M059J (cell line): ENCODE measurements around the gene NEUROG2. TPM values are rescaled to one million over a fixed set of nuclear protein-coding genes. Genes with fewer than 3 reads are reported as not detected.
A peak's percentile ranks its signal among the peaks of the same experiment; 100 is the strongest.

Experiments
- DNase-seq: peaks from one replicate; pipeline ENCODE4 v3.0.0-alpha.2; 2012; ENCODE audit warnings: low read depth
- total RNA-seq: library from RNA; depleted of rRNA; stranded (reverse); fragments of >200 nt; shearing (Covaris generic); gene quantifications from 2 replicates; pipeline ENCODE4 v1.2.3, GENCODE V29; 2014

Gene NEUROG2
- total RNA-seq, 1 experiment from 2014 or later, result not detected

DNA sequence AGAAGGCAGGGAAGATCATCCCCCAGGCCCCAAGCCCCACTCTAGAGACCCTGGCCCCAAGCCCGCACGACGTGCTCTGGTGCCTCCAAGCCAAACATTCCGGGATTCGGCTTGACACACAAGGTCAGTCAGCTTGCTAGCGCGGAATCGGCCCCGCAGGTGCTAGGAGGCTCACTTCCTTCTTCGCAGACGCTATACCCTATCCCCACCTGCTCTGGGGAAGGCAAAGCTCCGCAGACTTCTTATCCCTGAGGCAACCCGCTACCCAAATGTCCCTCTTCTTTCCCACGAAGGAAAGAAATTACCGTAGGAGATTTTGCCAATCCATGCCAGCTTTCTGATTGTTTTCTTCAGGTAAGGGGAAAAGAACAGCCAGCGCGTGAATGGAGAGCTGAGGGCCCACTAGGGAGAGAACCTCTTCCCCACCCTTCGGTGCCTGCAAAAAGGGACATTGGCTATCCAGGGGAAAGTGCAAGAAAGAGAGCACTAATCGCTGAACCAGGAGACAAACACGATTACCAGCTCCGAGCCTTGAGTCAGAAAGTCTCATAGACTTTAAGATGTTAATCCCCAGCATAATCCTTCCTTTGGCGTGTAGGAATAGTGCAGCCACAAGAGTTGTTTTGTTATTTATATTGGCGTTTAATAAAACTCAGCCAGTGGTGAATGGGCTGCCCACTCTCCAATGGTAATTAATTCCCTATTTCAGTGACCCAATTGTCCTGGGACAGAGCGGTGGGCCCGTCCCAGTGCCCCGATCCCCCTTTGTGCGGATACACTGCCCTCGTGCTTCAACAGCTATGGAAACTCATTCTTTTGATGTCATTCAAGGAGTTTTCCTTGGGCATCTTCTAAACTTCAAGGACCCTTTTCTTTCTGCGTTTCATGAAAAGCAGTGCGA, 5.4 kb upstream of the NEUROG2 start:
- DNase-seq, result no peak

DNA sequence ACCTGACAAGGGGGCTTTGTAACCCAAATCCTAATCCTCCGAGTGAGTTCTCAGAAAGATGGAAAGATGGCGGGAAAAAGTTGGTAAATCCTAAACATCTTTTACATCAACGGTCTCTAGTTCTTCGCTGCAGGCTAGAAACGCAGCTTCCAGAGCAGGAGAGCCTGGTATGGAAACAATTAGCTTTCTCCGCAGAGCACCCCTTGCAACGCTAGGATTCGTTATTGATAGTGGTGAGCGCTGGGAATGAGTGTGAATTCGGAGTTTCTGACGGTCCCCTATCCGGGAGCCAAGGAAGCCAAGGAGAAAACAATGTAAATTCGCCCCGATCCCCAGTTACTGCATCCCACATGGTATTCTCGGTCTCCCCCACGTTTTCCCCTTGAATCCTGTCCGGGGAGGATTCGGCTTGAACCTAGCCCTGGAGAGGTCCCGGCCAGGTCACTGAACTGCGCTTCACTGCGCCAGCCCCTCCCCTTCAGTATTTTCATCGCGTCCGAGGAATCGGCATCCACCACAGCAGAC, 4.7 kb upstream of the NEUROG2 start:
- DNase-seq, result no peak

DNA sequence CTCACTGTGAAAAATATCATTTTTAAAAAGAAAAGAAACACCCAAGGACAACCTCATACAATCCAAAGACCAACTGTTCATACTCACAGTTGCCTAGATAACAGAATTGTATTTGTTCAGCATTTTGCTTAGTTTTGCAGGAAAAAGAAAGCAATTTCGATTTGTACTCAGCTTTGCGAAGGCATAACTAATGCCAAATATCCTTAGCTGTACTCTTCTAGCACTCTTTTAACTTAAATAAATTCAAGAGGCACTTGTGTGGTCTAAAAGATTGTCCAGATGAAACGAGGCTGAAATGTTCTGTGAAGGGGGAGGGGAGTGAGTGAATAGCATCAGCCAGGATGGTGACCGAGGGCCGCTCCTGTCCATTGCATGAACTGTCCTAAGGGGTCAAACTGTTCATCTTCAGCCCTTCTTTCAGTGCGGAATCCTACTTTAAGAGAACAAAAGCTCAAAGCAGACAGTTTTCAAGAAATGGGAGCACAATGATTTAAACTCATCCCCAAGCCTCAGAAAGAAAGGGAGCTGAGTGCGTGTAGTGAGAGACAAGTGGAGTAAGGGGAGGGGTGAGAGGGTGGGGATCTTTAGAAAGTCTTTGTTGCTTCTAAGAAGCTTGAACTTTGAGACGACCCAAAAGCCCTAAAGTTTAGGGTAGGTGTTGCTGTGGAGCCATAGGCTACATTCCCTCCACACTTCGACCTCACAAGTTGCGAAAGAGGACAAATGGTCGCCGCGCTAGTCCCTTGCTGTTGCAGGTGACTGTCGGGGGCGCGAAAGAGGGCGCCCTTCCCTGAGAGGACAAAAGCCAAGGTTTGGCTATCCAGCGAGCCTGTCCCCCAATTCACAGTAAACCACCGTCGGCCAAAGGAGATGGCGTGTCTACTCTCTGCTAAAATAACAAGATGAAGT, 4.0 kb upstream of the NEUROG2 start:
- DNase-seq, result no peak

DNA sequence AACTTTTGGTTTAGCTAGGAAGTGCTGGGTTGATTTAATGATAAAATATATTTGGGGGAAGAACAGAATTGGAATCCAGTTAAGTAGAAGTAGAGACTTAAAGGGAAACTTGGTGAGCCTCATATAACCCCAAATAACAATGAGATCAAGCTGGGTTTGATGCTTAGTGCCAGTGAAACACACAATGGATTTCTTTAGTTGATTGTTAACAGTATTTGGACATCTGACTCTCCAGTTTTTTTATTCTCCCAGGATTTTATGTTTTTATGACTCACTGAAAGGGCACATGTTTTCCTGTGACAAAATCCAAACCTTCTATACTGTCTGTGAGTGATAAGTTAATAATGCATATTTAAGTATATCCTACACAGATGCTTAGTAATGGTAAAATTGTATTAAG, 2.7 kb upstream of the NEUROG2 start:
- no peak for DNase-seq

DNA sequence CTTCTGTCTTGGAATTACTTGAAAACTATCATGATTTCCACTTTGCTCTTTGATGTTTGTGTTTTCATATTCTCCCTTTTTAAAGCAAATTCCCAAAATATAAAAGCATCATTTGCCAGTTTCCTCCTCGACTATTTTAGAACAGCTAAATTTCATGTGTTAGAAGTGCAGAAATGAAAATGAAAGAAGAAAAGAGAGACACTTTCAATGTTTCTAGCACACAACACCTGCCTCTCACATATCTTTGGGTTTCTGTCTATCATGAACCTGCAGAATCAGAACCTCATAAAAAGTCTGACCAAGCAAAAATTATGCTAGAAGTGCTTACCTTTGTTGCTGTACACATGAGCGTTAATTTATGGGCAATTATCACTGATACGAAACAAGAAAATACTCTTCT, 1.9 kb upstream of the NEUROG2 start:
- no peak for DNase-seq

DNA sequence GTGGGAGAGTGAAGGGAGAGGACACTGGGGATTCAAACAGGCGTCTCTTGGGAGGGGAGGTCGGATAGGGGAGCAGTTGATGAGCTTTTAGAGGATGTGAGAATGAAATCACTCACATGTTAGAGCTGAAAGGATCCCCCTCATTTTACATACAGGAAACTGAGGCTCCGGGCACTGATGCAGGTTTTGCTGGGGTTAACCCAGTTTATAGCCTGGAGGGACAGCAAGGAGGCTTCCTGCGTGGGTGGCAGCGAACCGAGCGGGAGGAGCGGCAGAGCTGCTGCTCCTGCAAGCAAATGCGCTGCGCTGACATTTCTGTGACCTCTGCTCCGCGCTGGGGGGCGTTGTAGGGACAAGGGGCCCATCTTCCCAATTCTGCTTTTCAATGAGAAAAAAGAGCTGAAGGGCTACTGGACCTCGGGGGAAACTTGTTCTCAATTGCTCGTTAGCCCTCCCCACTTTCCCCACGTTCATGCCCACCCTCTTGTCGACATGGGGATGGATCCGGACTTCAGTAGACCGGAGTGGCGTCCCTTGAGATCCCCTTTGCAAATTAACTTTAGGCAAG, 1.2 kb upstream of the NEUROG2 start:
- no peak for DNase-seq

DNA sequence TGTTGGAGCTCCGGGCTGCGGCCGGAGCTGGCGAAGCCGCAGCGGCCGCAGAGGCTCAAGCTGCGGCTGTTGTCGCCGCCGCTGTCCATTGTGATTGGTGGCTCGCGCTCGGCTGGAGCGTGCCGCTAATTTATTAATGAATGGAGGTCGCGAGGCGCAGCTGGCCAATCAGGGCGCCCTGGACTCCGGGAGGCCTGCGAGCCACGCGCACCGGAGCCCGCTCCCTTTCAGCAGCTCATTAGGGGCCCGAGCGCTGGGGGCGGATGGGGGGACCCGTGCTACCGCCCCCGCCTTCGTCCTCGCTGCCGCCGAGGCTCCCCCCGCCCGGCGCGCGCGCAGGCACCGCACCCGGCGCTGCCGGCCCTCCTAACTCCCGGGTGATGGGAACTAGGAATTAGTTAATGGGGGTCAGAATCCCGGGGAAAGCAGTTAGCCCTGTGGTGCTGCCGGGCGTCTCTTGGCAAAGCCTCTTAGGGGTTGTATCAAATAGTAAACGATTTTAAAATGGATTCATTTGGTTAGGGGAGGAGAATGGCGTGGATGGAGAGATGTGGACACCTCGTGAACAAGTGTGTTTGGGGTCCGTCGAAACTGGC, 589 bp upstream of the NEUROG2 start:
- DNase-seq, result peak; percentile 24

DNA sequence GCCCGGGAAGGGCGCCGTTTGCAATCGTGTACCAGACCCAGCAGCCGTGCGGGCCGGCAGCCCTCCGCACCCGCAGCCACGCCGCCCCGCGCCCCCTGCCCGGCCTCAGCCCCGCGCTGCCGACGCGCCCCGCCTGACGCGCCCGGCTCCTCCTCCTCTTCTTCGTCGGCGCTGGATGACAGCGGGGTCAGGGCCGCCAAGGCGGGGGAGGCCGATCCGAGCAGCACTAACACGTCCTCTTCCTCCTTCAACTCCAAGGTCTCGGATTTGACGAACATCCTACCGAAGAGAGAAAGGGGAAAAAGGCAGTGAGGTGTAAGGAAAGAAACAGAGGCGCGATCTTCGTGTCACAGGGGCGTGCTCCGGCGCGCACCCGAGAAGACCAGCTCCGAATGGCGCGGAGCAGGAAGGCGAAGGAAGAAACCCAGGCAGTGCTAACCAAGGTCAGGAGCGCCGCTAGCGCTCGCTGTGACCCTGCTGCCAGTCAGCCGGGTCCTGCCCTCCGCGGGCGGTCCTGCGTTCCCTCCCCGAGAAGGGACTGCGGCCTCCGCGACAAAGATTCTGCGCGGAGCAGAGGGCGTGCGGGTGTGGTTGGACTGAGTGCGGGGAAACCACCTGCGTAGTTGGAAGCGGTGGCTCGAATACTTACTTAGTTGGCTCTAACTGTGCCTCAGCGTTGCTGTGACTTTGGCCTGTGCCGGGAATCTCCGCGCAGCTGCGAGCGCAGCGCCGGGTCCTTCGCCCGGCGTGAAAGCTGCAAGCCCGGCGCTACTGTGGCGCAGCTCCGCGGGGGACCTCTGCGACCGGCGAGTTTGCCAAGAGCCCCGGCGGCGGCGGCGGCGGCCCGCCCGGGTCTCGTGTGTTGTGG, 548 bp downstream of the NEUROG2 start:
- peak; percentile 44 for DNase-seq

DNA sequence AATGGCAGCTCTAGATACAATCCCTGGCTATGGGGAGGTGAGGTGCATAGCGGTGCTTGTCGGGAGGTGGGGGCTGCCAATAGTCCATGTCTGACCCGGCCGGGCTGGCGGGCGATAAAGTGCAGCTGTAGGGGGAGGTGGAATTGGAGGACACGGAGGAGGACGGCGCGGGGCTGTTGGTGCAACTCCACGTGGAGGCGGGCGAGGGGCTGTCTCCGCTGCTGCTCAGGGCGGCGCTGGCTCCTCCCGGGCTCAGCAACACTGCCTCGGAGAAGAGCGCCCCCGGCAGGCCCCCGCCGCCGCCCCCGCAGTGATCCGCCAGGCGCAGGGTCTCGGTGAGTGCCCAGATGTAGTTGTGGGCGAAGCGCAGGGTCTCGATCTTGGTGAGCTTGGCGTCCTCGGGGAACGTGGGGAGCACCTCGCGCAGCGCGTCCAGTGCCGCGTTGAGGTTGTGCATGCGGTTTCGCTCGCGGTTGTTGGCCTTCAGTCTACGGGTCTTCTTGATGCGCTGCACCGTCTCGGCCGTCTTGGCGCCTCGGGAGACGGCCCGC, 1.3 kb downstream of the NEUROG2 start:
- DNase-seq, result peak; percentile 19

DNA sequence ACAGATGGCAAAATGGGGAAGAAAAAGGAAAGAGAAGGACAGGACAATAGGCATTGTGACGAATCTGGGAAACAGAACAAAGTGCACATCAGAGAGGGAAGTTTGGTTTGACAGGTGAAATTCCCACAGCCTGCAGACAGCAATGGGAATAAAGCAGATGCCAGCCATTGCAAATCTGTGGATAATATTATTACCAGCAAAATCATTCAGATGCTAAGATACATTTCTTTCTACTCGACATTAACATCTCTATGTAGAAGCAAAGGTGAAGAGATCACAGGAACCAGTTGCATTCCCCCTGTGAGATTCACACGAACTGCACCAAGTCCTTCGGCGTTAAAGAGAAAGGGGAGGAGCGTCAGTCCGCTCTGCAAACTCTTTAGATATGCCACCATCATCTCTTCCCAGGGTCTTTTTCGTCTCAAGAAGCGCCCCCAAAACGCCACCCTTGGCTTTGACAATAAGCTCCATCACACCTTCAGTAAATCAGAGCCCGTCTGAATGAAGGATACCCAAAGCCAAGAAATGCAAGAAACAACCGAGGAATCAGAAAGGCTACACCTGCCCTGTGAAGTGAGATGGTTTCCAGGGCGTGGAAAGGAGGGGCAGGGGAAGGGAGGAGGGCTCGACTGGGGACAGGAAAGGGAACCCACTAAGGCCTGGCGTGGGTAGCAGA, 1.9 kb downstream of the NEUROG2 start:
- no peak for DNase-seq

DNA sequence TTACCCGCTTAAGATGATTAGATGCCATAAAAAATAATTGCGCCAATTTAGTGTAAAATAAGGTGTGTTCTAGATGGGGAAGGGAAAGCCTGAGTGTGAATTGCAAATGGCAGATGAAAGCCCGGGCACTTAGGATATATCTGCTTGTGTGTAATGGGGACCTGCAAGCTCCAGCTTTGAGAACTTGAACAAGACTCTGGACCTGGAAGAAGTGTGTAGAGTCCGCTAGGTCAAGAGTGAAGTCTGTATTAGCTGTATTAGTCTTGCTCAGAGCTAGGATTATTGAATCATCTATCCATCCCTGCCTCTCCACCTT, 4.2 kb downstream of the NEUROG2 start:
- no peak for DNase-seq

DNA sequence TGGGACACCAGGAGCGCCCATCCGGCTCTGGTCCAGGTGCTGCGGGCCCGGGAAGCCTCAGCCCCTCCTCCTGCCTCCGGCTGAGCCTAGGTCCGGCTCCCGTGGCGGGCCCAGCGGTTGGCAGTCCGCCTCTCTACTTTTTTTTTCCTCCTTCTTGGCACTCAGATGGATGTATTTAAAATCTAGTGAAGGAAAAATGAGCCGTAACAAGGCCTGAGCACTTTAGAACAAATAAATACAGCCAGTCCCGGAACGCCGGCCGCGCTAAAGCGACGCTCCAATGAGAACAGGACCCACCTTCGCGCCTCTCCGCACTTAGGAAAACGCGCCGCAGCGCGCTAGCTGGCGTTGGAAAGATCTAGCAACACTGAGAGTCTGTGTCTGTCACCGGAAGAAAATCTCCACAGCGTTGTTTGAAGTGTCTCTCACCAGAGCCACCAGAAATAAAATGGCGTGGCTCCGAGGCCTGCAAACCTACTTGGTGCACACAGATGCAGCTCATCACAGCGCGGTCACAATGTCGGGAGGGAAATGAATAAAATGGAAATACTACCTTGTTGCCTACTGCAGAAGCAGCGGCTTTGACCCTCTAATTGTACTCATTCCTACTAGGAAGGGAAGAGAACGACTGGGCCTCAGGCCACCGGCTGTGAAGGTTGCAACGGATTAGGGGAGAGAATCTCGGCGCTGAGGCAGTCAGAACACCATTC, 4.7 kb downstream of the NEUROG2 start:
- DNase-seq, result no peak

DNA sequence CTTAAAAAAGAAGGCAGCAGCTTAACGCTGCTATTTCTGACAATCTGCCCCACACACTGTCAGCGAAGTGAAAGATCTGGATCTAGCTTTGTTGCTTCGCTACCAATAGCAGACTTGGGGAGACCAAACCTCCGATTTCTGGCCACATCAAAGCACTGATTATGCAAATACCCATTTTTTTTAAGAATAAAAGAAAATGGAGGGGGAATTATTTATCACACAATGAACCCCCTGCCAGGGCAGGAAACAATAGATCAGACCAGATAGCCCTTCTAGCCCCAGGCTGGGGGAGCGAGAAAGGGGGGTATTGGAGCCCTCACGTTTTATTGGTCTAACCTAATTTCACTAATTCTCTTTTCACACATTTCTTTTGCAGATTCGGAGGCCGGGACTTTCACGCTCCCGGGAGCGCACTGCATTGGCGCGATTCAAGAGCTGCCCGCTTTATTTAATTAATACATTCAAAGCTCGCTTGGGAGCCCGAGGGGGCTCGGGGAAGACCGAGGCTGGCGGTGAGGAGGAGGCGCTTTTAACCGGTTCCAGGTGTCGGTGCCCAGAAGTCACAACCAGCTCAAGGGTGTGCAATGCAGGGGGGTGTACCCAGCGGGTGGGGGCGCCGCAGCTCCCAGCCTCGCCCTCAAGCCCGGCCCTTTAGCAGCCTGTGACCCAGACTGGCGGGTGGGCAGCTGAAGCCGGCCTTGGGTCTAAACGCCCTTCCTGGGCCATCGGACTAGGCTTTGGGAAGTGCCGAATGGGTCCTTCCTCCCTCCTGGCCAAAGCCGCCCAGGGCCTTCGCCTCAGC, 5.5 kb downstream of the NEUROG2 start:
- DNase-seq, result no peak

DNA sequence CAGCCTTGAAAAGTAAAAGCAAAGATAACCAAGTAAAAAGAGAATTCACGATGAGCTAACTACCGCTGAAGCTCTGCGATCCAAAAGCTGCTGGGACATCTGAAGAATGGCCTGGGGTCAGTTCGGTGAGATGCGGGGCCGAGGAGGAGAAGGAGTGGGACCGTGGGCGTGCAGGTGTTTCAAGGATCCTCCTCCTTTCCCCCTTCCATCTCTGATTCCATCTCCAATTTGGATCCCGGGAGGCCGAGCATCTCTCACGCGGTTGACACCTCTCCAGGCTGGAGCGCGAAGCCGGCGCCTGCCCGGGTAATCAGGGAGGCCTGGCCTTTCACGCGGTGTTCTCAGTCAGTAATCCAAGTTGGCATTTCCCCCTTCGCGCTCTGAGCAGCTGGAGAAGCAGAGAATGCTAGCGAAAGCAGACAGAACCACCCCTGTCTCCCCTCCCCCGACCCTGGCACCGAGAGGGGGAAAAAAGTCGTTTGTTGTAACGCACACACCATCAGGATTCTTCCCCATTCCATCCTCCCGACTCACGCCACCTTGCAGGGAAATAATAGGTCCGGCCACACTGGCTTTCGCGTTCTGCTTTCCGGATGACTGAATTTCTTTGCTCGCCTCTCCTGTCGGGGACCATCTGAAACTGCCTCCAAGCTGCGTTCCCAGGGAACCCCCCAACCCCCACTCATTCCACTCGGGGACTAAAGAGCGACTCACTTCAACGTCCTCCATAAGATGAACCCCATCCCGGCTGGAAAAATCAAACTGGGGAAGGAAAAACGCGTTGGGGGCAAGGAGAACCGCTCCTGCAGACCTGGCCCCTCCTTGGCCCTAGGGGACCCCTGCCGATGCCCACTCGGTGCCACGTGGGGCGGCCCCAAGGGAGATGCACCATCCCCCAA, 6.5 kb downstream of the NEUROG2 start:
- DNase-seq, result peak; percentile 39

DNA sequence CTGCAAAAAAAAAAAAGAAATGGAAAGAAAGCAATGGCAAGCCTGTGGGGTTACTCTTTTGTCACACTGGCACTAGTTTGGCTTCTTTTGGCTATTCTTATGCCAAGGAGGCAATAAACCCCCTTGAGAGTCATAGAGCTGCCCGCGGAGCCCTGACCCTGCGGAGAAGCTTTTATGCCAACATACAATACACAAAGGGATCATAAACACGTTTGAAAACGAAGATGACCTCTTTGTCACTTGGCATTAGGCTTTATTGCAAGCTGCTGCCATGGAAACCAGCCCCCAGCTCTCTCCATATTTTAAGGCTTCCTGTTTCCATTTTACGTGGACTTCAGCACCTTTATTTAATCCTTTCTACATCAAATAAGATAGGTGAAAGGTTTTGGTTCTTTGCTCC, 7.6 kb downstream of the NEUROG2 start:
- DNase-seq, result no peak

DNA sequence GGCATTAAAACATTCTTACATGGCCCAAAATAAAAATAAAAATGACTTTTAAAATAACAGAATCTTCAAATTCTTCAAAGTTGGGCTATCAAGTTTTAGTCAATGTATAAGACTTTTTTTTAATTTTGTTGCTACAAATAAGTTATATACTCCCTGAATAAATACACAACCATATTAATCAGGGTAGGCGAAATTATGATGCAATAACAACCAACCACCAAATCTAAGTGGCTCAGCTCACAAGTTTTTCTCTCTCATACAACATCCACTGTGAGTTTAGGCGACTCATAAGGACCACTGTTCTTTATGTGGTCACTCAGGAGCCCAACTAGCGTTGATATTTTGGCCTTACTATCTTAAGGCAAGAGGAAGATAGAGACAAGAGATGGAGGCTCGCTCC, 11.2 kb downstream of the NEUROG2 start:
- no peak for DNase-seq

DNA sequence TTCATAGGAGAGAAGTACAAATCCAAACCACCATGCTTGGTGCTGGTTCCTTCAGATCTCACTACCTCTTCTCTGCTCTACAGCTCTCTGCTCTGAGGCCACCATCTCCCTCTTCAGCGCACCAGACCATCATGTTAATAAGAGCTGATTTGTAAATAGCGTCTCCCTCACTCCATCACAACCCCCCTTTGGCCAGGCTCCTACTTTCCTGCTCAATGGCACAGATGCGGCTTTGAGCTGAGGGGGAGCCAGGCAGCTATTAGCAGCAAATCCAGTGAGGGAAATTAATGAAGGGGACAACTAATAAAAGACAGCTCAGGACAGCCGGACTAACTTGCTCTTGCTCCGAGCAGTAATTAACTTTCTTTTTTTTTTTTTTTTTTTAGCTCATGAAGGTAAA, 13.1 kb downstream of the NEUROG2 start:
- no peak for DNase-seq

DNA sequence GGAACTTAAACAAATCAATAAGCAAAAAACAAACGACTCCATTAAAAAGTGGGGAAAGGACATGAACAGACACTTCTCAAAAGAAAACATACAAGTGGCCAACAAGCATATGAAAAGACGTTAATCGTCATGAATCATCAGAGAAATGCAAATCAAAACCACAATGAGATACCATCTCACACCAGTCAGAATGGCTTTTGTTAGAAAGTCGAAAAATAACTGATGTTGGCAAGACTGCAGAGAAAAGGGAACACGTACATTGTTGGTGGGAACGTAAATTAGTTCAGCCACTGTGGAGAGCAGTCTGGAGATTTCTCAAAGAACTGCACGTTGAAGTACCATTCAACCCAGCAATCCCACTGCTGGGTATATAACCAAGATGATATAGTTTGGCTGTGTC, 23.7 kb downstream of the NEUROG2 start:
- DNase-seq, result peak; percentile 69
